UCSD-AML1 (cell line): ENCODE data around the gene PXDN.

Source experiments
- DNase-seq: peaks from one replicate; lab custom pipeline; 2025; ENCODE audit not compliant: unreplicated experiment; lab: John Stamatoyannopoulos, UW

Gene PXDN

GRCh38 chr2:1618191-1618961, 125.9 kb downstream of the PXDN start:
- no peak for DNase-seq

- no peak for DNase-seq
Measured at GRCh38 chr2:1617425-1618021, 126.8 kb downstream of the PXDN start.

GRCh38 chr2:1614564-1614963, 129.8 kb downstream of the PXDN start:
- DNase-seq: no peak

- DNase-seq: no peak
Measured at GRCh38 chr2:1613731-1614354, 130.5 kb downstream of the PXDN start.

GRCh38 chr2:1613078-1613445, 131.3 kb downstream of the PXDN start:
- no peak for DNase-seq

GRCh38 chr2:1612391-1613077, 131.8 kb downstream of the PXDN start:
- no peak for DNase-seq

- no peak for DNase-seq
Measured at GRCh38 chr2:1611886-1612285, 132.4 kb downstream of the PXDN start.

- DNase-seq: no peak
Measured at GRCh38 chr2:1610096-1610485, 134.2 kb downstream of the PXDN start.

- DNase-seq: no peak
Measured at GRCh38 chr2:1609485-1610095, 134.7 kb downstream of the PXDN start.

GRCh38 chr2:1609040-1609439, 135.3 kb downstream of the PXDN start:
- DNase-seq: no peak

- no peak for DNase-seq
Measured at GRCh38 chr2:1607971-1608688, 136.2 kb downstream of the PXDN start.

GRCh38 chr2:1607236-1607920, 136.9 kb downstream of the PXDN start:
- no peak for DNase-seq

- no peak for DNase-seq
Measured at GRCh38 chr2:1606421-1607235, 137.7 kb downstream of the PXDN start.

- DNase-seq: no peak
Measured at GRCh38 chr2:1606046-1606400, 138.3 kb downstream of the PXDN start.

GRCh38 chr2:1605102-1606045, 138.9 kb downstream of the PXDN start:
- DNase-seq: no peak

GRCh38 chr2:1603521-1603920, 140.8 kb downstream of the PXDN start:
- no peak for DNase-seq

GRCh38 chr2:1603059-1603458, 141.3 kb downstream of the PXDN start:
- no peak for DNase-seq

GRCh38 chr2:1602278-1603010, 141.9 kb downstream of the PXDN start:
- no peak for DNase-seq
